Activated B cell treated with CpG ODN at 0.5 μM for 24 hours (primary cell): ENCODE results near the gene CHMP4A. TPM values are rescaled to one million over a fixed set of nuclear protein-coding genes. Genes with fewer than 3 reads are reported as not detected.
A peak's percentile ranks its signal among the peaks of the same experiment; 100 is the strongest.

Experiments
- ATAC-seq: fragments of 200-7000 bp; cut with Tn5 transposase; one replicate; pipeline ENCODE4 v1.10.0; 2021; ENCODE audit warnings: low read depth, mild to moderate bottlenecking, moderate library complexity
- CTCF ChIA-PET: fragments of 350-600 bp; sonication (Branson Sonifier 250); formaldehyde crosslinking; loops from one replicate; lab custom pipeline; 2021; ENCODE audit warnings: antibody characterized with exemption; lab: Charles Lee
- POLR2A ChIA-PET: fragments of 350-600 bp; sonication (Branson Sonifier 250); formaldehyde crosslinking; loops from one replicate; lab custom pipeline; 2021; ENCODE audit warnings: antibody characterized with exemption; lab: Charles Lee
- DNase-seq: peaks from one replicate; pipeline ENCODE4 v3.0.0; 2022
- H3K27ac Mint-ChIP-seq: one replicate; pipeline ENCODE4 v1.8.0; 2020; ENCODE audit warnings: mixed read lengths
- H3K27me3 Mint-ChIP-seq: one replicate; pipeline ENCODE4 v1.8.0; 2021; ENCODE audit warnings: mixed read lengths
- H3K36me3 Mint-ChIP-seq: one replicate; pipeline ENCODE4 v1.8.0; 2021; ENCODE audit warnings: low read depth, mixed read lengths
- H3K4me1 Mint-ChIP-seq: one replicate; pipeline ENCODE4 v1.8.0; 2021; ENCODE audit warnings: mixed read lengths
- H3K4me3 Mint-ChIP-seq: one replicate; pipeline ENCODE4 v1.8.0; 2020; ENCODE audit warnings: mild to moderate bottlenecking, mixed read lengths
- H3K9me3 Mint-ChIP-seq: one replicate; pipeline ENCODE4 v1.8.0; 2020; ENCODE audit warnings: mixed read lengths
- CTCF ChIP-seq: fragments of 200-600 bp; IDR thresholded peaks from one replicate; pipeline ENCODE4 v1.8.0; 2022; ENCODE audit warnings: antibody characterized with exemption, mild to moderate bottlenecking
- intact Hi-C: fragments of 100-400 bp; cut with micrococcal nuclease; formaldehyde crosslinking; loops from one replicate; pipeline ENCODE4 v1.15.1; 2024
- total RNA-seq: library from RNA; stranded (reverse); gene quantifications from 2 replicates; pipeline ENCODE4 v1.2.3, GENCODE V29; 2022

The CHMP4A gene
- total RNA-seq, 1 donor from 2014 or later = 88.5 TPM

GRCh38 chr14:24240110-24240918 lies 27.0 kb upstream of the CHMP4A start:
- no peak for DNase-seq
- CTCF ChIA-PET = interaction anchor here (1.3 to 3.6 kb wide), 2 partner anchors 24 to 191 kb away, joined by 4 to 20 read pairs; partner anchors contain the start of gene MDP1
- Mint-ChIP-seq H3K9me3 (no peaks in the 10 kb centered on the region), H3K27ac (peak overlapping the region; percentile 59), H3K27me3 (no peaks in the 10 kb centered on the region), H3K4me3 (peak overlapping the region; percentile 99), H3K4me1 (peaks cover 67% of the 10 kb centered on the region), H3K36me3 (peaks cover 68% of the 10 kb centered on the region)
- no peak for TF ChIP-seq CTCF
- POLR2A ChIA-PET = interaction anchor here (3.0 to 11.1 kb wide), 6 partner anchors 8 to 60 kb away, joined by 38 to 242 read pairs (median 104); partner anchors contain the start of genes CHMP4A, DHRS1, GMPR2 and MDP1
- intact Hi-C loops = no loop called here
- no peak for ATAC-seq

GRCh38 chr14:24238527-24239037 lies 25.3 kb upstream of the CHMP4A start:
- intact Hi-C loops = no loop called here
- POLR2A ChIA-PET = interaction anchor here (0.5 to 11.1 kb wide), 13 partner anchors 10 to 191 kb away, joined by 3 to 242 read pairs (median 3); partner anchors contain the start of genes CBLN3, CHMP4A, DHRS1 and KHNYN
- Mint-ChIP-seq H3K27ac (peak overlapping the region; percentile 54), H3K9me3 (no peaks in the 10 kb centered on the region), H3K36me3 (peaks cover 78% of the 10 kb centered on the region), H3K4me3 (peak overlapping the region; percentile 45), H3K27me3 (no peaks in the 10 kb centered on the region), H3K4me1 (peaks cover 71% of the 10 kb centered on the region)
- DNase-seq (no peak), ATAC-seq (no peak)
- TF ChIP-seq CTCF = no peak
- CTCF ChIA-PET = interaction anchor here (1.1 to 1.8 kb wide), 4 partner anchors 23 to 193 kb away, joined by 3 to 4 read pairs (median 4); partner anchors contain the start of gene MDP1

GRCh38 chr14:24238123-24238522 lies 24.8 kb upstream of the CHMP4A start:
- intact Hi-C loops = no loop called here
- POLR2A ChIA-PET = interaction anchor here (0.5 to 11.1 kb wide), 14 partner anchors 9 to 192 kb away, joined by 3 to 242 read pairs (median 4); partner anchors contain the start of genes CBLN3, CHMP4A, DHRS1 and KHNYN
- peaks cover 78% of the 10 kb centered on the region for H3K36me3 Mint-ChIP-seq

GRCh38 chr14:24237463-24237955 lies 24.2 kb upstream of the CHMP4A start:
- no peak for TF ChIP-seq CTCF
- H3K4me3 Mint-ChIP-seq = no peak overlapping the region
- ChIA-PET POLR2A (interaction anchor here (0.9 to 11.1 kb wide), 11 partner anchors 9 to 192 kb away, joined by 3 to 242 read pairs (median 5); partner anchors contain the start of genes CBLN3, CHMP4A, DHRS1 and KHNYN), CTCF (interaction anchor here (1.0 to 1.8 kb wide), 3 partner anchors 22 to 71 kb away, joined by 3 to 6 read pairs (median 4); partner anchors contain the start of gene MDP1)
- peaks cover 73% of the 10 kb centered on the region for H3K4me1 Mint-ChIP-seq
- DNase-seq = no peak
- peaks cover 79% of the 10 kb centered on the region for H3K36me3 Mint-ChIP-seq
- H3K27me3 Mint-ChIP-seq = no peaks in the 10 kb centered on the region
- intact Hi-C loops = no loop called here
- peak overlapping the region; percentile 6 for H3K27ac Mint-ChIP-seq
- ATAC-seq = no peak
- H3K9me3 Mint-ChIP-seq = no peaks in the 10 kb centered on the region

More at GRCh38 chr14:24238123-24238522, 24.8 kb upstream of the CHMP4A start:
- Mint-ChIP-seq H3K27me3 (no peaks in the 10 kb centered on the region), H3K27ac (peak overlapping the region; percentile 16), H3K4me3 (no peak overlapping the region), H3K4me1 (peaks cover 71% of the 10 kb centered on the region), H3K9me3 (no peaks in the 10 kb centered on the region)
- no peak for TF ChIP-seq CTCF
- DNase-seq (no peak), ATAC-seq (no peak)
- CTCF ChIA-PET = interaction anchor here (1.0 to 1.8 kb wide), 4 partner anchors 22 to 70 kb away, joined by 3 to 6 read pairs (median 4); partner anchors contain the start of gene MDP1
